DOHH2 (cell line): ENCODE data around the gene EPB41L1.

ENCODE experiments used
- CTCF ChIP-seq: fragments of 200-600 bp; sonication (generic); IDR thresholded peaks from one replicate; pipeline ENCODE4 v1.5.1; 2014; ENCODE audit warnings: antibody characterized with exemption, mild to moderate bottlenecking, low read depth, low read length; ENCODE audit not compliant: poor library complexity, severe bottlenecking
- EZH2phosphoT487 ChIP-seq: fragments of 200-600 bp; sonication (generic); IDR thresholded peaks from 2 replicates; pipeline ENCODE4 v1.6.1; 2017; ENCODE audit warnings: borderline replicate concordance, mild to moderate bottlenecking, antibody characterized with exemption, low read length, moderate library complexity, mixed read lengths

- no peak for TF ChIP-seq CTCF
- no peak for TF ChIP-seq EZH2phosphoT487
Measured at GRCh38 chr20:36167902-36168503, 13.5 kb downstream of the EPB41L1 start.
